G401.6 (cell line): Measurements from ENCODE around the gene AP1S3.

Experiments used
- FAIRE-seq: peaks from 2 replicates; lab custom pipeline; 2012; peaks lifted over from hg19 to GRCh38; lab: Jason Lieb, UNC

The AP1S3 gene

DNA sequence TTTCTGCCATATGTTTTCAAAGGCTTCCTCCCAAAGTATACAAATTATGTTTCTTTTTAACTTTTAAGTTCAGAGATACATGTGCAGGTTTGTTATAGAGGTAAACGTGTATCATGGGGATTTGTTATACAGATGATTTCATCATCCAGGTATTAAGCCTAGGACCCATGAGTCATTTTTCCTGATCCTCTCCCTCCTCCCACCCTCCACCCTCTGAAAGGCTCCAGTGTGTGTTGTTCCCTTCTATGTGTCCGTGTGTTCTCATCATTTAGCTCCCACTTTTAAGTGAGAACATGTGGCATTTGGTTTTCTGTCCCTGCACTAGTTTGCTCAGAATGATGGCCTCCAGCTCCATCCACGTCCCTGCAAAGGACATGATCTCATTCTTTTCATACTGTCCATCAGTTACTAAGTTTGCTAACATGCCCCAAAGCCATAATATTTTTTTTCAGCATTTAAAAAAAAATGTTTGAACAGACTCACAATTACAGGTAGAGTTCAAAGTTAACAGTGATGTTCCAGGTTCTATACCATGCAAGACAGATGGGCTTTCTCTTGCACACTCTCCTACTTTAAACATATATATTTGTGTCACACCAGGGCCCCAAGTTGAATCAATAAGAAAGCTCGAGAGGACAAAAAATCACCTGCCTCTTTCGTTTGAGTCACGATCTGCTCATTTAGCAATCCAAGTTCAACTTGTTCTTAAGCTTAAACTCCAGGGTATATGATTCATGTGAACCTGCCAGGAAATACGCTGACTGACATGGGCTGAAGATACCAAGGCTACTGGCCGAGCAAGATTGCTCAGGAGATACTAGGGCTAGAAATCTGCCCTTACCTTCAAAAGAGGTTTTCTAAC is 77.6 kb downstream of the AP1S3 start:
- no peak for FAIRE-seq

DNA sequence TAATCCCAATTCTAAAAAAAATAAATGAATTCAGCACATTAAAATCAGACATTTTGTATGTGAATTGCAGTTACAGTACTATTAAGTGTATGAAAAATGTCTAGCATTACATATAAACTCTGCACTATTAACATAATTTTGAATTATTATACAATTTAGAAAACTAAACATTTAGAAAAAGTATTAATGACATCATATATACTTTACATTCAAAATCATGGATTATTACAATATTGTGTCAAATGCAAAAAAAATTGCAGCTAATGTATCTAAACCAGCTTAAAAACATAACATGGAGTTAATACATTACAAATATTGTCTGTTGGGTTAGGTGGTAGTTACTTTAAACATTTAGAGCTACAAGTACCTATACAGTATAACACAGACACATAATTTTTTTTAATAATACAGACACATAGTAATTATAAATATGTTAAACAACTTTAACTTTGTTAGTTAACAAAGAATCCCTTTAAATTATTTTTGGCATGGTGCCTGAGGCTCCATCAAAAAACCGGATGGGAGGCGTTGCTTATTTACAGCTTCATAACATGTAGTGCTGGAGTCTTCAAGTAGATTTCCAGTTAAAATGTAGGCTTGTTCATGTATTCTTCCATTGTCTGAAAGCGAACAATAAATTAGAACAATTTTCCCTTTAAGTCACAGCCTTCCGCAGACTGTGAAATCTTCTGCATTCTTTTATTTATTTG is 79.1 kb downstream of the AP1S3 start:
- peak; percentile 86 for FAIRE-seq

DNA sequence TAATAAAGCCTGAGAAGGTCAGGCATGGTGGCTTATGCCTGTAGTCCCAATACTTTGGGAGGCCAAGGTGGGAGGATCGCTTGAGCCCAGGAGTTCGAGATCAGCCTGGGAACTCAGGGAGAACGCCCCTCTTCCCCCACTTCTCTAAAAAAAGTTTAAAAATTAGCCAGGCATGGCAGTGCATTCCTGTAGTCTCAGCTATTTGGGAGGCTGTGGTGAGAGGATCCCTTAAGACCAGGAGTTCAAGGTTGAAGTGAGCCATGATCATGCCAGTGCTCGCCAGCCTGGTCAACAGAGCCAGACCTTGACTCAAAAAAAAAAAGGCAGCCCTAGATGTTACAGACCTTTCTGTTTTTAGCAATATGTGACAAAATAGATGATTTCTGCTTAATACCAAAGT is 83.4 kb downstream of the AP1S3 start:
- no peak for FAIRE-seq

DNA sequence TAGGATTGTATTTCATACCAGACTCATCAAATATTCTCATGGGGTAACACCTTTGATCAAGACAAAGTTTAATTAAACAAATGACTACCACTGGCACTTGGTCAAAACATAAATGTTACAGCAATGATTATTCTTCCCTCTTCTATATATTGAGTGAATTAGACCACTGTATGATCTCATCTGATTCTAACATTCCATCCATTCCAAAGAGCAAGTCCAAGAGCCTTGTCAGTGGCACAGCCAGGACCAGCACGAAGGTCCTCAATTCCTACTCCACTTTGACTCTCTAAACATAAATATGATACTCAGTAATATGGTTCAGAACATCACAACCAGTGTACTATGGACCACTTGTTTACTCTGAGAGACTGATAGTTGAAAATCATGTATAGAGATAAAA is 86.4 kb downstream of the AP1S3 start:
- no peak for FAIRE-seq

DNA sequence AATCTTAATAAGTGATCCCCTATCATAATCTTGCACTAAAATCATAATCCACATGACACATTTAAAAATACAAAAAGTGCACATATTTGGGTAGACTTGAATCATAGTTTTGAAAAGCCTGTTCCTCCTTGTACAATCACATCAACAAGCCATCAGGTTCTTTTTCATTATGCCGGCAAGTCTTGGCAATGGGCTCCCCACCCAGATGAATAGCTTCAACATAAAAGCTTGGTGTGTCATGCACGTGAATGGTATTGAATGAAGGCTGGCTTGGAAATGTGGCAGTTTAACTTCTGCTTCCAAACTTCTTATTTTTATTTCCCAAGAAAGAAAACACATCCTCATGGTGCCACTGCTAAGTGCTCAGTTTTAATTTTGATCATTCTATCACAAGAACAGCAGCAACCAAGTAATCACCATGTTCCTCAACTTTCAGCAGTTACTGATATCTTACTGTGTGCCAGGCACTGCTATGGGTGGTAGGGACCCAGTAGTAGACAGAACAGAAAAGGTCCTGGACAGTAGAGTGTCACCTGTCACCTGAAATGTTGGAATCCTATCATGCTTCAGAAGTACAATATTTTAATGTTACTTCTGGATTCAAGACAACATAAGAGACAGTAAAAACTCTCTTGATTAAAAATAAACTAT is 89.9 kb downstream of the AP1S3 start:
- no peak for FAIRE-seq

DNA sequence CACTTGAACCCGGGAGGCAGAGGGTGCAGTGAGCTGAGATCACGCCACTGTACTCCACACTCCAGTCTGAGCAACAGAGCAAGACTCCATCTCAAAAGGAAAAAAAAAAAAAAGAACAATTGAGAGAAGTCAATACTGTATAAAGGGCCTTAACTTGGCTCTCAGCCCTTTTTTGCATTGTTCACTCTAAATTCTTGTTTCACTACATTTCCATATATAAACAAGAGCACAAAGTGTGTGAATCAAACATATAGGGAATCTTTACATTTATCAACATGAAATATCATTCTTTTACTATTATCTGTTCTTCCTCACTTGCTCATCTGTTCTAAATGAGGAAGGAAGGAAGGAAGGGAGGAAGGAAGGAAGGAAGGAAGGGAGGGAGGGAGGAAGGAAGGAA is 90.8 kb downstream of the AP1S3 start:
- FAIRE-seq, result no peak

DNA sequence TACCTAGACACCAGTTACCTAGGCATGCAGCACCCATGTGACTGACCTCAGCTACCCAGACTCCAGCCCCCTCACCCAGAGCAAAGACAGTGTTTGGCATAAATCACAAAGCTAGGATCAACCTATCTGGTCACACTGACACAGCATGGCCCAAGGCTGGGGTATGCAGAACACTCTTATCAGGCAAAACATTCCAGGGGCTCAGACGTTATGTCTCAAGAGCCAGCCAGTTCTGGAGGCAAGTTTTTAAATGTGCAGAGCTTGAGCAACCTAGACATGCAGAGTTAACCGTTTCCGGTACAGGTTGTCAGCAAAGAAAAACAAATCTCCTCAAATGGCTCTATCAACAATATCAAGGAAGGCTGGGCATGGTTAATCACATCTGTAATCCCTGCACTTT is 92.8 kb downstream of the AP1S3 start:
- no peak for FAIRE-seq

DNA sequence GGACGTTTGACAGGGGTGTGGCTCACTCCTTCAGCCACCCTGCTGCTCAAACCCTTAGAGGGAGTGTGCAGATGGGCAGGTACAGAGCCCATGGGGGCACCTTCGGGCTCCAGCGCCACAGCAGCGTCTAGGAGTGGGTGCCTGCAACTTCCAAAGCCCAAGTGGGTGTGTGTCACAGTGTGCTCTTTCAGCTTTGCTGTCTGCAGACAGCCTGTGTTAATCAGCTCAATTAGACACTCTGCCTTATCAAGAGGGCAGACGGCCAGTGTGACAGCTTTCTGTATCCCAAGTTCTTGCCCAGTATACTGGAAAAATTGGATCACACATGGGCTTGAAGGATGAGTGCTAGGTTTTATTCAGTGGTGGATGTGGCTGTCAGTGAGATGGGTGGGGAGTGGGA is 96.7 kb downstream of the AP1S3 start:
- no peak for FAIRE-seq

DNA sequence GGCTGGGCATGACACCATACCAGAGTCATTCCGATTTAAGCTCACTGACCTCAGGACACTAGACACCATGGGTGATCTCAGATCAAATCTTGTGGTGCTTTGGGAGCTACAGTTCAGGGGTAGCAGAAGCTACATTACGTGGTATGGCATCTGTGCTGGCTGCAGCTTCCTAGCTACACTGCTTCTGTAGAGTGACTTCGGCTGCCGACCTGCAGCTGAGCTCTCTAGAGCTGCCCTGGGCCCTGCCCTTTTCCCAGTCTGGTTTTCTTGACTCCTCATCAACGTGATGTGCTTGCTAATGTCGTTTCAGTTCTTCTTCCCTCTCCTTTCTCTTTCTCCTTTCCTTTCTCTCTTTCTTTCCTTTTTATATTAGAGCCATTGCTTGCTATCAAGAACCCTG is 100.2 kb downstream of the AP1S3 start:
- FAIRE-seq, result no peak

DNA sequence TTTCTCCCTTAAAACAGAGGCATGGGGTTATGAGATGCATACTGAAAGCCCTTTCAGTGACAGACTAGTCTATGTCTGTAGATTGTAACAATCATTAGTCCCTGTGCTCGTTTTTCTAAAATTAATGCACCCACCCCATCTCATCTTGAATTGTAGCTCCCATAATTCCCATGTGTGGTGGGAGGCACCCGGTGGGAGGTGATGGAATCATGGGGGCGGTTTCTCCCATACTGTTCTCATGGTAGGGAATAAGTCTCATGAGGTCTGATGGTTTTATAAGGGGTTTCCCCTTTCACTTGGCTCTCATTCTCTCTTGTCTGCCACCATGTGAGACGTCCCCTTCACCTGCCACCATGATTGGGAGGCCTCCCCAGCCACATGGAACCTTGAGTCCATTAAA is 100.9 kb downstream of the AP1S3 start:
- FAIRE-seq, result no peak

DNA sequence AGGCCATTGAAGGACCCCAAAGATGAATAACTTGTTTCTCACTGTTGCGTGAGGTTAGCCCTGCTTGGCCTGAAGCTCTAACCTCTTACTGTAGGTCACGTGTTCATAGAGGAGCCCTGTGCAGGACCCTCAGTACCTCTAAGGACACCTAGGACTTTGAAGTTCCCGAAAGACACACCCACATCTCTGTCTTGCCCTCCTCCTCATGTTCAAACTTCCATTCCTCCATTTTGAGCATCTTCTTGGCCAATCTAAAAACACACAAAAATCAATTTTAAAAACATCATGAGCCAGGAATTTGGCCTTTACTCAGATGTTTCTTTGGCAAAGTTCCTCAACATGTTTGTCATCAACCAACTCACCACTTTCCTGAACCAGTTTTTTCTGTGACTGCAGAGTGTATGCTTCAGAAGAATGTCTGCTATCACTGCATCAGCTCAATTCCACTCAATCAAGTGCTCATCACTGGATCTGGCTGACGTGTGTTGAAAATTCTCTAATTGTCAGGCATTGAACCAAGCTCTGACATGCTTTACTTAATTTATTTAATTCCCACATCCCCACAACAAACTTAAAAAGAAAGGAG is 101.6 kb downstream of the AP1S3 start:
- FAIRE-seq, result no peak

DNA sequence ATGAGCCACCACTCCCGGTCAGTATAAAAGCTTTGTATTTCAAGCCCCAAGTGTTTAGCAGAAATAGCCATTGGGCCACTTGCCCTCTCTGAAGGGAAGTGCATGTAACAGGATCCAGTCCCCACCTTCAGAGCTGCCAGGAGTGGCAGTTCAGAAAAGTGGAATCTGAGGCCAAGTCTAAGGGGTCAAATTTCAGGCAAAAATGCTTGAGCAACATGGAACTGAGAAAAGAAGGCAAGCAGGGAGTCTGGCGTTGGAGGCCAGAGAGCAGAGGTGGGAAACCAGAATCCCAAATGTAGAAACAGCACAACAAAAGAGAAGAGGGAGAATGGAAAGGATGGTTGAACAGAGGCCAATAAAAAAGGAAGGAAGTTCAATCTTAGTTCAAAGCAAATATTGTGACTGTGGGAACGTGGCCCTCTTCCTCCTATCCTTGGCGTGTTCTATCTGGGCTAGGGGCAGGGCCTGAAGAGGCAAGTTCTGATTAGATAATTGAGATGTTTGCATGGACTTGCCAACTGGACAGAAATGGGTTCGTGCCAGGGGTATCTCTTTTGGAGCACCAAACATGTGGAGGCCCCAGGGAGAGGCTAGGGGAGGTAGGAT is 102.2 kb downstream of the AP1S3 start:
- FAIRE-seq, result no peak

DNA sequence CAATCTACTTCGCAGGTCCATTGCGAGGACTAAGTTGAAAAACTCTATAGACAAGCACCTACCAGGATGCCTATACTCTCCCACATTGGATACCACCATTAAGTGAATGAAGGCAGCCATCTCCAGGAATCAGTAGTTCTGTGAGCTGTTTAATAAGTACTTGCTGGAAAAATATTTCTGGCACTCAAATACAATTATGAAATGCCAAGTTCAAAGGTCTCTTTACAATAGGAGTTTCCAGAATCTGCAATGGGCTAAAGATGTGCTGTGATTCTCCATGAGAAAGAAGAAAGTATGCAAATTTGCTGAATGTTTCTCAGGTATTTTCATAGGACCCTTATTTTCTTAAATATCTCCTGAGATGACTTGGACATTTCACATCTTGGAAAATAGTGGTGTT is 103.0 kb downstream of the AP1S3 start:
- no peak for FAIRE-seq

DNA sequence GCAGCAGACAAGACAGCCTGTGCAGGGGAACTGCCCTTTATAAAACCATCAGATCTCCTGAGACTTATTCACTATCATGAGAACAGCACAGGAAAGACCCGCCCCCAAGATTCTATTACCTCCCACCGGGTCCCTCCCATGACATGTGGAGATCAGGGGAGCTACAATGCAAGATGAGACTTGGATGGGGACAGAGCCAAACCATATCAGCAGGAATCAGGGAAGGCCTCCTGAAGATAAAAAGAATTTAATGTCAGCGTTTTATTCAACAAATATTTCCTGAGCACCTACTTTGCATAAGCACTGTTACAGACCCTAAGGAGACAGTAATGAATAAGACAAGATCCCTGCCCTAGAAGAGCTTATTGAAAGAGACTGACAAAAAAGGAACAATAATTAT is 105.0 kb downstream of the AP1S3 start:
- FAIRE-seq, result no peak

DNA sequence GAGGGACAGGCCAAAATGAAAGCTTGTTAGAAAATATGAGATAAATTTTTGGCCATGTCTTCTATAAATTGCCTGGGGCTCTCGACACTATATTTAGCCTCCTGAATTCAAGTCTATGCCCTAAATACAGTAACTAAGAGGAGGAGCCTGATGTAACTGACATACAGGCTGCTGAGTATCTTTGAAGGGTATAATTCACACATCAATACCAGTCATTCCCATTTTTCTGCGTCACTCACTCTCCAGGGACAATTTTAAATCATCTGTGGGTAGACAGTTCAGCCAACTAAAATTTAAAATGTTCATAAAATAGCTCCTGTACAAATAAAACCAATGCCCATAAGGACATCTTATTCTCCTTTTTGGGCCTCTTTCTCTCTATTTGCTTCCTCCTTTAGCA is 105.9 kb downstream of the AP1S3 start:
- FAIRE-seq, result no peak

DNA sequence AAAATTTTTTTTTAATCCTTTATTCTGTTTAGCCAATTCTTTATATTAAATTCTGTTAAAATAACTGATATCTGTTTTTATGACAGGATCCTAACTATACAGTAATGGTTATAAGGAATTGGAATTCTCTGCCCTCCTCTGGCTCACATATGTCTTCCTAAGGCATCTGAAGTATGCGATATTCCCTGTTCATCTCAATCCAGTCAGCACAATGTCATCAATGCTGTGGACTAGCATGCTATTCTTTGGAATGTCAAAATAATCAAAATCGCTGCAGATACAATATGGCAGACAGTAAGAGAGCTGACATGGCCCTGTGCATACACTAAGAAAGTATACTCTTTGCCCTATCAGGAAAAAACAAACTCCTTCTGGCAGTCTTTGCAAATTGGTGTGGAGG is 107.6 kb downstream of the AP1S3 start:
- no peak for FAIRE-seq

DNA sequence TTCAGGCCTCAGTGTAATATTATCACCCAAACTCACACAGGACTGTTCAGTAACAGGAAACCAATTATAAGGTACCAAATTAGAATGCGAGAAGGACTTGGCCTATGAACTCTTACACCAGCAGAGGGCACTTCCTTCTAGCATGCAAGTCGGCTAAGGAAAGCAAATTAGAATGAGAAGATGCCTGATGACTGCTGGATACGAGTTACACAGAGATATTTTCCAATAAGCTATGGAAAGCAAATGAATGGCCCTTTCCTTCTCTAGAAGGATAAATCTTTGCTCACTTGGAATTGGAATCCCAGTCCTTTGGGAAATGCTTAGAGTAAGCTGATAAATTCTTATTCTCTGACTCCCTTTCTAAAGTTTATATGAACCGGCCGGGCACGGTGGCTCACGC is 109.8 kb downstream of the AP1S3 start:
- peak; percentile 96 for FAIRE-seq

DNA sequence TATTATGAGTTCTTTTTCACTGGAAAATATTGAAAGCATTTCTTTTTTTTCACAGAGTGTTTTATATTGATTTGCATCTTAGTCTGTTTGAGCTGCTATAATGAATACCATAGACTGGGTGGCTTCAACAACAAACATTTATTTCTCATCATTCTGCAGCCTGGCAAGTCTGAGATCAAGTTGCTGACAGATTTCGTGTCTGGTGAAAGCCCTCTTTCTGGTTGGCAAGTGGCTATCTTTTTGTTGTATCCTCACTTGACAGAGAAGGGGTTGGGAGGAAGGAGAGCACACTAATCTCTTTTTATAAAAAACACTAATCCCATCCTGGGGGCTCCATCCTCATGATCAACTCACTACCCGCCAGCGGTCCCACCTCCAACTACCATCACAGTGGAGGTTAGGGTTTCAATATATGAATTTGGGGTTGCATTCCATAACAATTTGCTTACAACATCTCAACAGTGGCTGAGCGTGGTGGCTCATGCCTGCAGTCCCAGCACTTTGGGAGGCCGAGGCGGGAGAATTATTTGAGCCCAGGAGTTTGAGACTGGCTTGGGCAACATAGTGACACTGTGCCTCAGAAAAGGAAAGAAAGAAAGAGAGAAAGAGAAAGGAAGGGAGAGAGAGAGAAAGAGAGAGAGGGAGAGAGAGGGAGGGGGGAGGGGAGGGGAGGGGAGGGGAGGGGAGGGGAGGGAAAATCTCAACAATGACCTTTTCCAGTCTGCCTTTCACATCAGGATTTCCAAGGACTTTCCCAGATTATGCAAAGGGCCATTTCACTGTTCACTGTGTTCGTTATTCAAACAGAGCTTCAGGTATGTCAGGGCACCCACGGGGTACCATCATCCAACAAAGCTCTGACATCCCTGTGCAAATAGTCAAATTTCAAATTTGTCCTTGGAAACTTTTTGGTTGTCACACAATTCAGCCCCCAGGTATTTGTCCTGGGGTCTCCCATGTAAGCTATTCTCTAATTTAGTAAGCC is 111.1 kb downstream of the AP1S3 start:
- no peak for FAIRE-seq

DNA sequence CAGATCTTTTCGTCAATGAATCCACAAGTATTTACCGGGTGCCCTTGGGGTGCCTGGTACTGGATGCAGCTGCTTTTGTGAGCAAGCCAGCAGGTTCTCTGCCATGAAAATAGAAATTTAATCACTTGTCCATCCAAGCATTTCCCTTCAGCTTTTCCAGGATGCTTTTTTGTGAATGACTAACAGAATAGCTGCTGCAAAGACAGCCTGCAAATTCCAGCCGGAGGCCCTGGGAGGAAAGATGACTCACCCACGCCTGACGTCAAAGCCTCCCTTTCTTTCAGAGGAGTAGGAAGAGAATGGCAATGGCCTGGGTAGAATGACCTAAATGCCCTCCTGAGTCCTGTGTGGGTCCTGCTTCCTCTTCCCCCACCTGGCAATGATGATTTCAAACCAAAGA is 111.9 kb downstream of the AP1S3 start:
- FAIRE-seq, result peak; percentile 95

DNA sequence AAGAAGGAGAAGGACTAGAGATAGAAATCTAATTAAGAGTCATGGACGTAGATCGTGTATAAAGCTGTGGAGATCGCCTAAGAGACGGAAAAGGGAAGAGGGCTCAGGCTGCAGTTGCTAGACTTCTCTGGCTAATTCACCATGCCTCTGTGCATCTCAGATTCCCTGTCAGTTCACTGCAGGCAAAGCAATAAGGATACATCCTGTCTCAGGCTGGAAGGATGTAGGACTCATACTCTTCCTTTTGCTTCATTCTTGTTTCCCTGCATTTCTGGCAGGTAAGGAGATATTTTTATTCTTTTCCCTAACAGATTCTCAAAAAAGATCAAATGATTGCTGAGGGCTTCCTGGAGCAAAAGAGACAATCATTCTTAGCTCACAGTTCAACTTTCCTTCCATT is 112.5 kb downstream of the AP1S3 start:
- no peak for FAIRE-seq

DNA sequence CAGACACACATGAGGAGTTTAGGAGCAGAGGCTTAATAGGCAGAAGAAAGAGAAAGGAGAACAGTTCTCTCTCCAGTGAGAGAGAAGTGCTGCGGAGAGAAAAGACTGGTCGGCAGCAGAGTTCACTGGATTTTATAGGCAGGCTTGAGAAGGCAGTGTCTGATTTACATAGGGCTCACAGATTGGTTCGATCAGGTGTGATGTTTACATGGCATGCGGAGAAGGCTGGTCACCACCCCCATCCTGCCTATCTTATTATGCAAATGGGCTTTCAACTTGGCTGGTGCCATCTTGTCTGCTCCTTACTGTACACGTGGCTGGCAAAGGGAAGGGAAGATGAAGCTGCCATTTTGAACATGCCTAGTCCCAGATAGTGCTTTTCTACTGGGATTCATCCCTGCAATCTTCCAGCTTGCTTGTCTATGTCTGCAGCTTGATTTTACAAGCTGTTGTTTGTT is 113.4 kb downstream of the AP1S3 start:
- peak; percentile 99 for FAIRE-seq
